ENCODE data around the gene AFG3L2.

The AFG3L2 gene

GRCh38 chr18:12324991-12325725 lies 51.9 kb downstream of the AFG3L2 start:
- no peak for DNase-seq (ENCODE audit: low spot score)

GRCh38 chr18:12321333-12321732 lies 55.7 kb downstream of the AFG3L2 start:
- DNase-seq (ENCODE audit: low spot score), result no peak

- no peak for DNase-seq (ENCODE audit: low spot score)
These were observed 58.2 kb downstream of the AFG3L2 start for GRCh38 chr18:12318857-12319256.

GRCh38 chr18:12318334-12318697 lies 58.7 kb downstream of the AFG3L2 start:
- DNase-seq (ENCODE audit: low spot score), result no peak

- no peak for DNase-seq (ENCODE audit: low spot score)
These were observed 59.2 kb downstream of the AFG3L2 start for GRCh38 chr18:12317664-12318333.

- no peak for DNase-seq (ENCODE audit: low spot score)
These were observed 61.1 kb downstream of the AFG3L2 start for GRCh38 chr18:12315911-12316310.

- no peak for DNase-seq (ENCODE audit: low spot score)
These were observed 61.5 kb downstream of the AFG3L2 start for GRCh38 chr18:12315490-12315889.

- DNase-seq (ENCODE audit: low spot score), result no peak
These were observed 62.3 kb downstream of the AFG3L2 start for GRCh38 chr18:12314591-12315305.

GRCh38 chr18:12313530-12314245 lies 63.3 kb downstream of the AFG3L2 start:
- DNase-seq (ENCODE audit: low spot score), result no peak

- DNase-seq (ENCODE audit: low spot score), result no peak
These were observed 64.1 kb downstream of the AFG3L2 start for GRCh38 chr18:12312976-12313375.

GRCh38 chr18:12310762-12311161 lies 66.3 kb downstream of the AFG3L2 start:
- DNase-seq (ENCODE audit: low spot score), result no peak

GRCh38 chr18:12309683-12310198 lies 67.3 kb downstream of the AFG3L2 start:
- DNase-seq (ENCODE audit: low spot score), result no peak

GRCh38 chr18:12308386-12309100 lies 68.5 kb downstream of the AFG3L2 start:
- no peak for DNase-seq (ENCODE audit: low spot score)

GRCh38 chr18:12307701-12308385 lies 69.2 kb downstream of the AFG3L2 start, which contains the start of gene TUBB6:
TSS of gene TUBB6 (plus strand) at chr18:12308241. CDS start at chr18:12308293, 52 bp downstream.
- DNase-seq (ENCODE audit: low spot score), result peak; percentile 84

- DNase-seq (ENCODE audit: low spot score), result no peak
These were observed 70.0 kb downstream of the AFG3L2 start for GRCh38 chr18:12306752-12307700.

- no peak for DNase-seq (ENCODE audit: low spot score)
These were observed 70.9 kb downstream of the AFG3L2 start for GRCh38 chr18:12305930-12306629.

- DNase-seq (ENCODE audit: low spot score), result no peak
These were observed 71.8 kb downstream of the AFG3L2 start for GRCh38 chr18:12305211-12305610.

- no peak for DNase-seq (ENCODE audit: low spot score)
These were observed 72.4 kb downstream of the AFG3L2 start for GRCh38 chr18:12304351-12305210.

All from kidney capillary endothelial cell (primary cell).